ENCODE data around the gene HMCN2. TPM values are rescaled to one million over a fixed set of nuclear protein-coding genes. Genes with fewer than 3 reads are reported as not detected.

HMCN2 gene
- polyA plus RNA-seq, 2 of the 4 experiments (the other 2 are of a cell fraction), result 0.01 TPM; not detected in 1

- DNase-seq (ENCODE audit: low read depth in 1 of 2, low spot score in 1 of 2), result no peak
- TF ChIP-seq HEYL (CRISPR knock-in tag; IDR thresholded peaks at IDR 0.05), result no peak
- TF ChIP-seq RFX5 (IDR thresholded peaks at IDR 0.05), result no peak
- TF ChIP-seq PBX3 (IDR thresholded peaks at IDR 0.05), result no peak
- no peak for TF ChIP-seq SREBF2 (IDR thresholded peaks at IDR 0.05)
- TF ChIP-seq RARB (CRISPR knock-in tag; IDR thresholded peaks at IDR 0.05), result no peak
- TF ChIP-seq TP53 (CRISPR knock-in tag; IDR thresholded peaks at IDR 0.05), result no peak
- TF ChIP-seq JUN (IDR thresholded peaks at IDR 0.05), result no peak
- TF ChIP-seq ZC3H11A (IDR thresholded peaks at IDR 0.05), result no peak
- TF ChIP-seq, protein P1, sequence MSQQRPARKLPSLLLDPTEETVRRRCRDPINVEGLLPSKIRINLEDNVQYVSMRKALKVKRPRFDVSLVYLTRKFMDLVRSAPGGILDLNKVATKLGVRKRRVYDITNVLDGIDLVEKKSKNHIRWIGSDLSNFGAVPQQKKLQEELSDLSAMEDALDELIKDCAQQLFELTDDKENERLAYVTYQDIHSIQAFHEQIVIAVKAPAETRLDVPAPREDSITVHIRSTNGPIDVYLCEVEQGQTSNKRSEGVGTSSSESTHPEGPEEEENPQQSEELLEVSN (IDR thresholded peaks at IDR 0.05; ENCODE audit: borderline replicate concordance, low read depth), result no peak
- no peak for TF ChIP-seq EHMT2 (IDR thresholded peaks at IDR 0.05; ENCODE audit: low read depth)
- no peak for TF ChIP-seq CHD4 (IDR thresholded peaks at IDR 0.05; ENCODE audit: borderline replicate concordance)
- TF ChIP-seq ZFP36 (IDR thresholded peaks at IDR 0.05; ENCODE audit: borderline replicate concordance, partially characterized antibody), result no peak
- no peak for TF ChIP-seq JUNB (IDR thresholded peaks at IDR 0.05)
- no peak for TF ChIP-seq CBX2 (IDR thresholded peaks at IDR 0.05; ENCODE audit: borderline replicate concordance, low read depth)
- no peak for TF ChIP-seq RCOR1 (IDR thresholded peaks at IDR 0.05; ENCODE audit: low read depth, low read length)
- Histone ChIP-seq H3K9me3 (no peaks in the 10 kb centered on the region), H3K4me3 (no peak overlapping the region), H3K4me2 (no peak overlapping the region), H3K27ac (no peak overlapping the region), H3K4me1 (no peaks in the 10 kb centered on the region)
- ATAC-seq, result no peak
- CTCF ChIA-PET, result no interaction called here
- POLR2A ChIA-PET, result no interaction called here
- FAIRE-seq, result no peak
- 75% methylated on average over 10 of the region's 10 CpGs for WGBS (ENCODE audit: missing lambda C conversion rate)
Measured at GRCh38 chr9:130406278-130406895, 140.8 kb downstream of the HMCN2 start.

DNA sequence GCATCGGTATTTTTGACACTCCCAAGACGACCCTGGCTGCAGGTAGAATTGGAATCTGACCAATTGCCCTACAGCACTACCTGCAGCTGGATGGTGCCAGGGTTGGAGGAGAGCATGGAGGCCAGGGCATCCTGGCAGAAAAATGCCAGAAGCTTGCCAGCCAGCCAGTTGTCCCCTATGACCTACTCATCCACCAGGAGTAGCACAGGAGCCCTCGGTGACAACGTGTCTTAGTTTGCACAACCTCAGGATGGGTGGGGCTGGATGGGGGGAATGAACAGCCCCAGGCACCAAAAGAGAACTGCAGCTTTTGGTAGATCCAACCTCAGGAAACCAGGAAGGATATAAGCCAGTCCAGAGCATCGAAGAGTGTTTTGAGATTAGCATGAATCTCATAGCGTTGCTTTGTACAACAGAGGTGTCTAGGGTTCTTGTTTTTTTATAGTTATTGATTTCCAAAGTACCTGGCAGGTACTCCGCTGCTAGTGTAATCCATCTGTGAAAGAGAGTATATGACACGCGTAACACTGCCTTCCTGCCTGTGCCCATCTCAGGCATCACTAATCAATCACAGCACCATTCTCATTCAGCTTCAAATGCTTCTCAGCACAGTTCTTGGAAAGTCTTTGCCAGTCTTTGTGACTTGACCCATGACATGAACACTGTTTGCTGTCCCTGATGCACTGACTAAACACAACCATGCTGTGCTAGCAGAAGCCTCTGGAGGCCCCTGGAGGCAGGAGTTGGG lies 142.5 kb downstream of the HMCN2 start:
- TF ChIP-seq EHF (CRISPR knock-in tag; IDR thresholded peaks at IDR 0.05) (no peak), CEBPB (IDR thresholded peaks at IDR 0.05) (no peak), RARB (CRISPR knock-in tag; IDR thresholded peaks at IDR 0.05) (no peak), ZFP36 (IDR thresholded peaks at IDR 0.05; ENCODE audit: borderline replicate concordance, partially characterized antibody) (no peak), CHD2 (IDR thresholded peaks at IDR 0.05; ENCODE audit: low read length, partially characterized antibody) (no peak), ZC3H11A (IDR thresholded peaks at IDR 0.05) (no peak), PHF8 (IDR thresholded peaks at IDR 0.05; ENCODE audit: borderline replicate concordance, low read depth) (no peak), RAD21 (conservative IDR thresholded peaks at IDR 0.05 in 1 of 2, IDR thresholded peaks at IDR 0.05 in 1 of 2) (no peak), HDAC2 (IDR thresholded peaks at IDR 0.05) (no peak), SMC3 (IDR thresholded peaks at IDR 0.05) (no peak), JUN (IDR thresholded peaks at IDR 0.05) (no peak), FOSL2 (IDR thresholded peaks at IDR 0.05) (no peak), FOSL2 (CRISPR knock-in tag; IDR thresholded peaks at IDR 0.05) (no peak), KDM1A (IDR thresholded peaks at IDR 0.05; ENCODE audit: low read depth) (no peak), RNF2 (IDR thresholded peaks at IDR 0.05; ENCODE audit: borderline replicate concordance, low read depth) (no peak)
- Histone ChIP-seq H3K4me1 (no peaks in the 10 kb centered on the region), H3K9me3 (no peaks in the 10 kb centered on the region), H3K27ac (no peak overlapping the region), H3K4me2 (no peak overlapping the region), H3K4me3 (no peak overlapping the region)
- ATAC-seq (no peak), DNase-seq (ENCODE audit: low read depth in 1 of 2, low spot score in 1 of 2) (no peak), FAIRE-seq (no peak)
- ChIA-PET POLR2A (no interaction called here), CTCF (interaction anchor here (0.5 kb wide), 2 partner anchors 27 to 144 kb away, joined by 3 to 4 read pairs; no protein-coding TSS in a partner anchor)
- WGBS (ENCODE audit: missing lambda C conversion rate), result 73% methylated on average over 7 of the region's 9 CpGs
